GM10266 (cell line): Measurements from ENCODE around the gene AKAP6.

Experiments used
- DNase-seq: peaks from one replicate; pipeline ENCODE4 v3.0.0; 2012; ENCODE audit errors: extremely low spot score
- CTCF ChIP-seq: IDR thresholded peaks from 2 replicates; pipeline ENCODE4 v1.5.1; 2012; ENCODE audit warnings: mild to moderate bottlenecking, low read depth; ENCODE audit not compliant: control insufficient read depth, insufficient read depth; ENCODE audit errors: missing control alignments

AKAP6 gene

GRCh38 chr14:32692441-32692840 is 363.3 kb downstream of the AKAP6 start:
- TF ChIP-seq CTCF, result no peak
- DNase-seq, result no peak

GRCh38 chr14:32693114-32693513 is 364.0 kb downstream of the AKAP6 start:
- no peak for TF ChIP-seq CTCF
- DNase-seq, result no peak

GRCh38 chr14:32694795-32695449 is 365.8 kb downstream of the AKAP6 start:
- no peak for TF ChIP-seq CTCF
- DNase-seq, result no peak

GRCh38 chr14:32696325-32697091 is 367.4 kb downstream of the AKAP6 start:
- no peak for DNase-seq
- TF ChIP-seq CTCF, result no peak

- DNase-seq, result no peak
- no peak for TF ChIP-seq CTCF
Measured at GRCh38 chr14:32697114-32697513, 368.0 kb downstream of the AKAP6 start.

- no peak for DNase-seq
- no peak for TF ChIP-seq CTCF
Measured at GRCh38 chr14:32697704-32698103, 368.6 kb downstream of the AKAP6 start.

GRCh38 chr14:32698831-32699230 is 369.7 kb downstream of the AKAP6 start:
- TF ChIP-seq CTCF, result no peak
- no peak for DNase-seq
